PC-3 (cell line): ENCODE results near the gene KMT5C. TPM values are rescaled to one million over a fixed set of nuclear protein-coding genes. Genes with fewer than 3 reads are reported as not detected.
A peak's percentile ranks its signal among the peaks of the same experiment; 100 is the strongest.

ENCODE experiments used
- ATAC-seq: fragments of 200-7000 bp; cut with Tn5 transposase; 2 replicates; pipeline ENCODE4 v1.9.1; 2020; ENCODE audit warnings: mild to moderate bottlenecking, moderate library complexity
- BruUV-seq: library from RNA; stranded (reverse); fragments of 400-500 nt; replicated peaks from 2 replicates; lab custom pipeline; 2021; lab: Mats Ljungman, UMichigan
- CTCF ChIA-PET: fragments of 300-600 bp; sonication (Branson Sonifier 250); formaldehyde crosslinking; loops from one replicate; lab custom pipeline; 2022; ENCODE audit warnings: antibody characterized with exemption; lab: Charles Lee
- POLR2A ChIA-PET: fragments of 300-600 bp; sonication (Branson Sonifier 250); formaldehyde crosslinking; loops from one replicate; lab custom pipeline; 2022; ENCODE audit warnings: antibody characterized with exemption; ENCODE audit not compliant: unreplicated experiment; lab: Charles Lee
- DNase-seq: peaks from one replicate; pipeline ENCODE4 v3.0.0-alpha.2; 2015
- H2AFZ ChIP-seq: fragments of 300-600 bp; sonication (generic); 2 replicates; pipeline ENCODE4 v1.6.0; 2016; ENCODE audit warnings: antibody characterized with exemption, low read length
- H3F3A ChIP-seq: fragments of 300-600 bp; sonication (generic); one replicate; pipeline ENCODE4 v1.6.0; 2017; ENCODE audit warnings: antibody characterized with exemption, low read length, control low read depth, mild to moderate bottlenecking; ENCODE audit not compliant: unreplicated experiment
- H3K27ac ChIP-seq: fragments of 300-600 bp; sonication (generic); 2 replicates; pipeline ENCODE4 v1.5.1; 2016; ENCODE audit warnings: mild to moderate bottlenecking, low read length
- H3K27me3 ChIP-seq: fragments of 300-600 bp; sonication (generic); 2 replicates; pipeline ENCODE4 v1.6.1; 2016; ENCODE audit warnings: low read length, mixed read lengths
- H3K36me3 ChIP-seq: fragments of 300-600 bp; sonication (generic); 2 replicates; pipeline ENCODE4 v1.6.1; 2016; ENCODE audit warnings: low read depth, mixed run types, low read length, mixed read lengths
- H3K4me1 ChIP-seq: fragments of 300-600 bp; sonication (generic); 2 replicates; pipeline ENCODE4 v1.5.1; 2016; ENCODE audit warnings: low read length; ENCODE audit not compliant: insufficient read depth
- H3K4me2 ChIP-seq: fragments of 300-600 bp; sonication (generic); 2 replicates; pipeline ENCODE4 v1.6.0; 2016; ENCODE audit warnings: low read length
- H3K4me3 ChIP-seq: fragments of 300-600 bp; sonication (generic); 2 replicates; pipeline ENCODE4 v1.5.1; 2016; ENCODE audit warnings: mild to moderate bottlenecking, low read length, mixed read lengths
- H3K79me2 ChIP-seq: fragments of 300-600 bp; sonication (generic); 2 replicates; pipeline ENCODE4 v1.6.1; 2017; ENCODE audit warnings: low read length, mixed read lengths
- H3K9ac ChIP-seq: fragments of 300-600 bp; sonication (generic); 2 replicates; pipeline ENCODE4 v1.6.0; 2016; ENCODE audit warnings: mild to moderate bottlenecking, low read length
- H3K9me2 ChIP-seq: fragments of 300-600 bp; sonication (generic); replicated peaks from 2 replicates; pipeline ENCODE4 v1.6.1; 2016; ENCODE audit warnings: mixed run types, low read length, mixed read lengths
- H3K9me3 ChIP-seq: fragments of 300-600 bp; sonication (generic); 2 replicates; pipeline ENCODE4 v1.6.1; 2016; ENCODE audit warnings: low read length, mixed read lengths
- H4K20me1 ChIP-seq: fragments of 300-600 bp; sonication (generic); 2 replicates; pipeline ENCODE4 v1.6.1; 2016; ENCODE audit warnings: low read length, mixed read lengths
- CTCF ChIP-seq: fragments of 300-600 bp; sonication (generic); conservative IDR thresholded peaks from 2 replicates; pipeline ENCODE4 v1.5.1; 2017; ENCODE audit warnings: antibody characterized with exemption, low read depth, mild to moderate bottlenecking, low read length
- EZH2 ChIP-seq: fragments of 300-600 bp; sonication (generic); IDR thresholded peaks from one replicate; pipeline ENCODE4 v1.6.1; 2017; ENCODE audit warnings: antibody characterized with exemption, mild to moderate bottlenecking, low read length; ENCODE audit not compliant: unreplicated experiment
- EZH2phosphoT487 ChIP-seq: fragments of 300-600 bp; sonication (generic); IDR thresholded peaks from 2 replicates; pipeline ENCODE4 v1.6.1; 2018; ENCODE audit warnings: mild to moderate bottlenecking, antibody characterized with exemption, low read length, borderline replicate concordance
- intact Hi-C: fragments of 100-400 bp; cut with micrococcal nuclease; formaldehyde crosslinking; loops from 2 replicates; pipeline ENCODE4 v1.9.0; 2023
- total RNA-seq: library from RNA; depleted of rRNA; stranded (reverse); fragments of >200 nt; gene quantifications from 2 replicates; pipeline ENCODE4 v1.2.3, GENCODE V29; 2014

KMT5C gene
- total RNA-seq, 1 experiment from 2014 or later = 21.9 TPM

DNA sequence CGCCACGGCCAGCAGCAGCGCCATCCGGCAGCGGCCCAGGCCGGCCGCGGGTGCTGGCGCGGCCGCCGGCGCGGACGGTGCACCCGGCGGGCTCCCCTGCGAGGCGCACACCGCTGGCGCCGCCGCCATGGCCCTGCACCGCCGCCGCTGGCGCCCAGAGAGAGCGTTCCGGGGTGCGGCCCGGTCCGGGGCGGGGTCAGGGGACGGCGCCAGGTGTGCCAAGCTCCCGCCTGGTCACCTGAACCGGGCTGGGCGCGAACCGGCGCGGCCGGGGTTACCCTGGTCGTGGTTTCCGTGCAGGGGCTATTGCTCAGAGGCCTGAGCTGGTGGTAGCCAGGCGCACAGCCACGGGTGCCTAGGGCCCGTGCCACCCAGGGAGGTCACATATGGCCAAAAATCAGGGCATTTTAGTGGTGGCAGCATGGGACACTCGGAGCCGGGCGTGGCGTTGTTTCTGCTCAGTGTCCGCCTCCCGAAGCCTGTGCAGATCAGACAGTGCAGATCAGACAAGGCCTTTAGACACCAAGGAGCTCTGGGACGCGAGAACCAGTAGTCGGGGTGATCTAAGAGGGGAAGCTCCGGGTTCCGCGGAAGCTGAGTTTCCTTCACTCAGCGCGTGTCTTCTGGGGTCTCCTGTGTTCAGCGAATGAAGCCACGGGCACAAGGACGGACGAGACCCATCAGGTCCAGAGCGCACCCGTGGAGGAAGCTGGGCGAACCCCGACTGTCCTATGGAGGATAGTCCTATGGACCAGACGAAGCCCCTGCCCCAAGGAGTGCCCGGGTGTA is 44.6 kb downstream of the KMT5C start, which contains the start of gene TMEM238:
Gene TMEM238, minus strand, starts transcription at position 162 of the 789 bp plus-strand sequence. Its CDS starts 33 bp downstream, at position 129.
- TF ChIP-seq CTCF (no peak), EZH2 (no peak), EZH2phosphoT487 (no peak)
- CTCF ChIA-PET = interaction anchor here (0.5 to 2.4 kb wide), 8 partner anchors 10 to 224 kb away, joined by 3 to 12 read pairs (median 4); partner anchors contain the start of gene KMT5C
- Histone ChIP-seq H3K4me3 (peak within 1 kb of the TSS; percentile 98), H3K79me2 (peaks cover 67% of the 10 kb centered on the region), H2AFZ (peak within 1 kb of the TSS; percentile 69), H3F3A (peaks cover 7% of the 10 kb centered on the region), H4K20me1 (peaks cover 33% of the 10 kb centered on the region), H3K9me3 (no peaks in the 10 kb centered on the region), H3K9ac (peak within 1 kb of the TSS; percentile 95), H3K36me3 (peaks cover 35% of the 10 kb centered on the region), H3K4me2 (peak within 1 kb of the TSS; percentile 95), H3K27ac (peak within 1 kb of the TSS; percentile 54), H3K9me2 (no peaks in the 10 kb centered on the region), H3K27me3 (no peaks in the 10 kb centered on the region), H3K4me1 (peaks cover 41% of the 10 kb centered on the region)
- ATAC-seq (peak; percentile 41), DNase-seq (peak; percentile 68)
- BruUV-seq = no TSS peak
- POLR2A ChIA-PET = interaction anchor here (0.6 to 1.4 kb wide), 2 partner anchors 28 to 45 kb away, joined by 3 to 8 read pairs; partner anchors contain the start of gene KMT5C
- intact Hi-C loops = loop anchor here (2.0 to 10.0 kb wide), 2 partner anchors 46 to 170 kb away; partner anchors contain the start of gene KMT5C

- Histone ChIP-seq H3K4me1 (peaks cover 41% of the 10 kb centered on the region), H2AFZ (peak overlapping the region; percentile 63), H3K9me3 (no peaks in the 10 kb centered on the region), H3K27me3 (no peaks in the 10 kb centered on the region), H3K9ac (peak overlapping the region; percentile 95), H3K27ac (peak overlapping the region; percentile 54), H4K20me1 (peaks cover 41% of the 10 kb centered on the region), H3K79me2 (peaks cover 73% of the 10 kb centered on the region), H3K9me2 (no peaks in the 10 kb centered on the region), H3K36me3 (peaks cover 39% of the 10 kb centered on the region), H3F3A (peaks cover 7% of the 10 kb centered on the region), H3K4me2 (peak overlapping the region; percentile 90), H3K4me3 (peak overlapping the region; percentile 98)
- ATAC-seq = peak; percentile 76
- BruUV-seq = TSS peak; percentile 75
- intact Hi-C loops = loop anchor here (2.0 to 10.0 kb wide), 3 partner anchors 46 to 170 kb away; partner anchors contain the start of gene KMT5C
- DNase-seq = peak; percentile 99
- POLR2A ChIA-PET = interaction anchor here (1.4 kb wide), 1 partner anchor 46 kb away, joined by 8 read pairs; the partner anchor contains the start of gene KMT5C
- CTCF ChIA-PET = interaction anchor here (1.0 to 2.4 kb wide), 2 partner anchors 46 to 225 kb away, joined by 3 to 9 read pairs; partner anchors contain the start of gene KMT5C
- TF ChIP-seq CTCF (no peak), EZH2 (no peak), EZH2phosphoT487 (no peak)
Observed at GRCh38 chr19:55384920-55385723, 45.4 kb downstream of the KMT5C start.
